ENCODE results near the gene INPP1. TPM values are rescaled to one million over a fixed set of nuclear protein-coding genes. Genes with fewer than 3 reads are reported as not detected.
"Not testable (repeated sequence)": the region's sequence is repeated elsewhere in the genome, so short reads cannot be mapped to it uniquely, and the experiment has no call there.

INPP1 gene
- total RNA-seq, 2 donors from 2014 or later: 18.6 to 25.9 TPM

GRCh38 chr2:190352668-190353536 lies 9.5 kb downstream of the INPP1 start:
- no peak for DNase-seq (ENCODE audit: low spot score)
- no peaks in the 10 kb centered on the region for H3K36me3 ChIP-seq
- TF ChIP-seq CTCF (IDR thresholded peaks at IDR 0.05): no peak
- H3K27me3 ChIP-seq: no peaks in the 10 kb centered on the region
- H3K9me3 ChIP-seq: no peaks in the 10 kb centered on the region
- H3K4me1 ChIP-seq: peaks cover 0 to 42% of the 10 kb centered on the region in 2 donors
- H3K27ac ChIP-seq: peak overlapping the region; percentile 25 to 56
- no peak overlapping the region for H3K4me3 ChIP-seq

GRCh38 chr2:190353537-190353899 lies 10.1 kb downstream of the INPP1 start:
- TF ChIP-seq CTCF (IDR thresholded peaks at IDR 0.05): no peak
- H3K4me3 ChIP-seq: no peak overlapping the region
- no peaks in the 10 kb centered on the region for H3K27me3 ChIP-seq
- H3K27ac ChIP-seq: peak overlapping the region; percentile 25 to 56
- no peaks in the 10 kb centered on the region for H3K36me3 ChIP-seq
- no peaks in the 10 kb centered on the region for H3K9me3 ChIP-seq
- peaks cover 0 to 46% of the 10 kb centered on the region in 2 donors for H3K4me1 ChIP-seq
- DNase-seq (ENCODE audit: low spot score): no peak

- Histone ChIP-seq H3K27me3 (no peaks in the 10 kb centered on the region), H3K27ac (peak overlapping the region; percentile 25 to 56), H3K36me3 (no peaks in the 10 kb centered on the region), H3K4me3 (no peak overlapping the region), H3K4me1 (peaks cover 0 to 52% of the 10 kb centered on the region in 2 donors), H3K9me3 (no peaks in the 10 kb centered on the region)
- no peak for TF ChIP-seq CTCF (IDR thresholded peaks at IDR 0.05)
- DNase-seq (ENCODE audit: low spot score): no peak
These were observed 10.8 kb downstream of the INPP1 start for GRCh38 chr2:190354003-190354690.

- no peaks in the 10 kb centered on the region for H3K9me3 ChIP-seq
- no peak for TF ChIP-seq CTCF (IDR thresholded peaks at IDR 0.05)
- H3K27ac ChIP-seq: no peak overlapping the region
- no peaks in the 10 kb centered on the region for H3K27me3 ChIP-seq
- no peak overlapping the region for H3K4me3 ChIP-seq
- DNase-seq (ENCODE audit: low spot score): no peak
- no peaks in the 10 kb centered on the region for H3K36me3 ChIP-seq
- H3K4me1 ChIP-seq: peaks cover 0 to 64% of the 10 kb centered on the region in 2 donors
These were observed 12.7 kb downstream of the INPP1 start for GRCh38 chr2:190355968-190356644.

GRCh38 chr2:190357600-190357999 lies 14.2 kb downstream of the INPP1 start:
- peaks cover 0 to 57% of the 10 kb centered on the region in 2 donors for H3K4me1 ChIP-seq
- no peaks in the 10 kb centered on the region for H3K9me3 ChIP-seq
- H3K36me3 ChIP-seq: no peaks in the 10 kb centered on the region
- no peak overlapping the region for H3K4me3 ChIP-seq
- TF ChIP-seq CTCF (IDR thresholded peaks at IDR 0.05): no peak
- no peak for DNase-seq (ENCODE audit: low spot score)
- H3K27ac ChIP-seq: no peak overlapping the region
- no peaks in the 10 kb centered on the region for H3K27me3 ChIP-seq

GRCh38 chr2:190358655-190359448 lies 15.5 kb downstream of the INPP1 start:
- H3K27me3 ChIP-seq; DNase-seq (ENCODE audit: low spot score); H3K9me3 ChIP-seq; H3K36me3 ChIP-seq; H3K4me3 ChIP-seq: not testable (repeated sequence)
- H3K4me1 ChIP-seq: peaks cover 0 to 44% of the 10 kb centered on the region in 2 donors
- H3K27ac ChIP-seq: peak overlapping the region; percentile 40 to 63

All from right atrium auricular region (tissue), 2 donors.